C4-2B (cell line): ENCODE data around the gene AKR1C3.

ENCODE experiments used
- ZFX ChIP-seq: fragments of 450-650 bp; IDR thresholded peaks from 2 replicates; pipeline ENCODE4 v1.6.1; 2017
- TF ChIP-seq, protein P1 (sequence below): fragments of 450-650 bp; conservative IDR thresholded peaks from 2 replicates; pipeline ENCODE4 v1.5.1; 2017; ENCODE audit warnings: mild to moderate bottlenecking

DNA sequence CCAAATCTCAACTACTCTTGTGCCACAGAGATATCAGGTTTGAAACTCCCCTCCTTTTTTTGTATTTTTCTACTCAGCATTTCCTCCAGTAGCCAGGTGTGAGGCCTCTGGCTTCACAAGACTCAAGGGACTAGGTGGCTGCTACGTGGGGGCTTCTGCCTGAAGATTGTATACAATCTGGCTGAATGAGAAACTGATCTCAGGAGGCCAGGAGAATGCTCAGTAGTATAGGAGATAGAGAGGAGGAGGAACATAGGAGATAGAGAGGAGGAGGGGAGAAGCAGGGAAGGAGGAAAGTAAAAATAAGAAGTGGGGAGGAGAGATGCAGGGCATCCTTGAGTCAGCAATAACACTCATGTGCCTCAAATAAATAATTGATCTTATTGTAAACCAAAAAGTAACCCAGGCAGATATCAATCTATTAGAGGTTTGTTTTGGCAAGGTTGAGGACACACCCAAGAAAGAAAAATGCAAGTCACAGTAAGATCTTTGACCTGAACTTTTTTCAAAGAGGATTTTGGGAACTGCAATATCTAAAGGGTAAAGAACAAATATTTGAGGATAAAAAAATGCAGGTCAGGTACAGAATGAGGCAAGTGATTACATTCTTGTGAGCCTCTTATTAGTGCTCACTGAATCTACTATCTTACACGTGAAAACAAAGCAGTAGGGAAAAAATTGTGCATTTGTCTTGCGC lies 53.9 kb downstream of the AKR1C3 start:
- TF ChIP-seq, protein P1, sequence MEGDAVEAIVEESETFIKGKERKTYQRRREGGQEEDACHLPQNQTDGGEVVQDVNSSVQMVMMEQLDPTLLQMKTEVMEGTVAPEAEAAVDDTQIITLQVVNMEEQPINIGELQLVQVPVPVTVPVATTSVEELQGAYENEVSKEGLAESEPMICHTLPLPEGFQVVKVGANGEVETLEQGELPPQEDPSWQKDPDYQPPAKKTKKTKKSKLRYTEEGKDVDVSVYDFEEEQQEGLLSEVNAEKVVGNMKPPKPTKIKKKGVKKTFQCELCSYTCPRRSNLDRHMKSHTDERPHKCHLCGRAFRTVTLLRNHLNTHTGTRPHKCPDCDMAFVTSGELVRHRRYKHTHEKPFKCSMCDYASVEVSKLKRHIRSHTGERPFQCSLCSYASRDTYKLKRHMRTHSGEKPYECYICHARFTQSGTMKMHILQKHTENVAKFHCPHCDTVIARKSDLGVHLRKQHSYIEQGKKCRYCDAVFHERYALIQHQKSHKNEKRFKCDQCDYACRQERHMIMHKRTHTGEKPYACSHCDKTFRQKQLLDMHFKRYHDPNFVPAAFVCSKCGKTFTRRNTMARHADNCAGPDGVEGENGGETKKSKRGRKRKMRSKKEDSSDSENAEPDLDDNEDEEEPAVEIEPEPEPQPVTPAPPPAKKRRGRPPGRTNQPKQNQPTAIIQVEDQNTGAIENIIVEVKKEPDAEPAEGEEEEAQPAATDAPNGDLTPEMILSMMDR, result no peak
- no peak for TF ChIP-seq ZFX
